Calu3 (cell line): Measurements from ENCODE around the gene NEO1. TPM values are rescaled to one million over a fixed set of nuclear protein-coding genes. Genes with fewer than 3 reads are reported as not detected.

ENCODE experiments used
- BruUV-seq: library from RNA; stranded (reverse); fragments of 400-500 nt; replicated peaks from 2 replicates; lab custom pipeline; 2021; lab: Mats Ljungman, UMichigan
- CTCF ChIA-PET: fragments of 300-600 bp; sonication (Branson Sonifier 250); formaldehyde crosslinking; loops from one replicate; lab custom pipeline; 2022; ENCODE audit warnings: antibody characterized with exemption; lab: Charles Lee
- DNase-seq: peaks from one replicate; pipeline ENCODE4 v3.0.0; 2022
- H3K27ac Mint-ChIP-seq: one replicate; pipeline ENCODE4 v1.8.0; 2022; ENCODE audit warnings: mixed read lengths; ENCODE audit not compliant: unreplicated experiment
- H3K27me3 Mint-ChIP-seq: one replicate; pipeline ENCODE4 v1.8.0; 2022; ENCODE audit warnings: mixed read lengths; ENCODE audit not compliant: unreplicated experiment
- H3K36me3 Mint-ChIP-seq: one replicate; pipeline ENCODE4 v1.8.0; 2022; ENCODE audit warnings: mild to moderate bottlenecking, moderate library complexity, mixed read lengths; ENCODE audit not compliant: insufficient read depth, unreplicated experiment
- H3K4me1 Mint-ChIP-seq: one replicate; pipeline ENCODE4 v1.8.0; 2022; ENCODE audit warnings: mild to moderate bottlenecking, low read depth, mixed read lengths; ENCODE audit not compliant: unreplicated experiment
- H3K4me3 Mint-ChIP-seq: one replicate; pipeline ENCODE4 v1.8.0; 2022; ENCODE audit warnings: mild to moderate bottlenecking, low read depth, moderate library complexity, mixed read lengths; ENCODE audit not compliant: unreplicated experiment
- H3K9me3 Mint-ChIP-seq: one replicate; pipeline ENCODE4 v1.8.0; 2022; ENCODE audit warnings: low read depth, mixed read lengths; ENCODE audit not compliant: unreplicated experiment
- intact Hi-C: fragments of 100-400 bp; cut with micrococcal nuclease; formaldehyde crosslinking; loops from one replicate; pipeline ENCODE4 v1.10.0; 2022; ENCODE audit not compliant: unreplicated experiment
- total RNA-seq: library from RNA; stranded (reverse); gene quantifications from 2 replicates; pipeline ENCODE4 v1.2.3, GENCODE V29; 2022
- TF ChIP-seq, protein P1 (sequence below): fragments of 200-600 bp; IDR thresholded peaks from one replicate; pipeline ENCODE4 v1.8.0; 2022; ENCODE audit warnings: antibody characterized with exemption; ENCODE audit not compliant: unreplicated experiment

The NEO1 gene
- total RNA-seq, 1 experiment from 2014 or later = 20.4 TPM

DNA sequence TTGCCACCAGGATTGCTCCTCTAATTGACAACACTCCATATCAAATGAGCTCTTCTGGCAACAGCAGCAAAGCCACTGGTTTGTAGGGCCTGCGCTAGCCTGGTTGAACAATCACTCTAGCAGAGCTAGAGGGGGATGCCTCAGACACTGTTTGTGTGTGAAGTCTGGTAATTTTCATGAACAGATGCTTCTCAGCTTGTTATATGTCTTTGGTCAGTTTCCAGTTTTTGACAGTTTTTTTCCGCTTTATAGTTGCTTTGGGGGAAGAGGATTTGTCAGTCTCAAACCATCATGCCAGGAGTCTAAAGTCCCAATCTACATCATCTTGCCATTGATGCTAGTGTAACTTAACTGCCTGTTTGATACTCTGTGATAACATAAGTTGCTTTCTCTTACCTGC is 180.5 kb downstream of the NEO1 start:
- no peak overlapping the region for H3K27ac Mint-ChIP-seq
- H3K27me3 Mint-ChIP-seq = no peaks in the 10 kb centered on the region
- CTCF ChIA-PET = no interaction called here
- H3K36me3 Mint-ChIP-seq = no peaks in the 10 kb centered on the region
- no TSS peak for BruUV-seq
- intact Hi-C loops = no loop called here
- H3K4me3 Mint-ChIP-seq = no peak overlapping the region
- TF ChIP-seq, protein P1, sequence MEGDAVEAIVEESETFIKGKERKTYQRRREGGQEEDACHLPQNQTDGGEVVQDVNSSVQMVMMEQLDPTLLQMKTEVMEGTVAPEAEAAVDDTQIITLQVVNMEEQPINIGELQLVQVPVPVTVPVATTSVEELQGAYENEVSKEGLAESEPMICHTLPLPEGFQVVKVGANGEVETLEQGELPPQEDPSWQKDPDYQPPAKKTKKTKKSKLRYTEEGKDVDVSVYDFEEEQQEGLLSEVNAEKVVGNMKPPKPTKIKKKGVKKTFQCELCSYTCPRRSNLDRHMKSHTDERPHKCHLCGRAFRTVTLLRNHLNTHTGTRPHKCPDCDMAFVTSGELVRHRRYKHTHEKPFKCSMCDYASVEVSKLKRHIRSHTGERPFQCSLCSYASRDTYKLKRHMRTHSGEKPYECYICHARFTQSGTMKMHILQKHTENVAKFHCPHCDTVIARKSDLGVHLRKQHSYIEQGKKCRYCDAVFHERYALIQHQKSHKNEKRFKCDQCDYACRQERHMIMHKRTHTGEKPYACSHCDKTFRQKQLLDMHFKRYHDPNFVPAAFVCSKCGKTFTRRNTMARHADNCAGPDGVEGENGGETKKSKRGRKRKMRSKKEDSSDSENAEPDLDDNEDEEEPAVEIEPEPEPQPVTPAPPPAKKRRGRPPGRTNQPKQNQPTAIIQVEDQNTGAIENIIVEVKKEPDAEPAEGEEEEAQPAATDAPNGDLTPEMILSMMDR = no peak
- DNase-seq = no peak
- no peaks in the 10 kb centered on the region for H3K4me1 Mint-ChIP-seq
- H3K9me3 Mint-ChIP-seq = no peaks in the 10 kb centered on the region

DNA sequence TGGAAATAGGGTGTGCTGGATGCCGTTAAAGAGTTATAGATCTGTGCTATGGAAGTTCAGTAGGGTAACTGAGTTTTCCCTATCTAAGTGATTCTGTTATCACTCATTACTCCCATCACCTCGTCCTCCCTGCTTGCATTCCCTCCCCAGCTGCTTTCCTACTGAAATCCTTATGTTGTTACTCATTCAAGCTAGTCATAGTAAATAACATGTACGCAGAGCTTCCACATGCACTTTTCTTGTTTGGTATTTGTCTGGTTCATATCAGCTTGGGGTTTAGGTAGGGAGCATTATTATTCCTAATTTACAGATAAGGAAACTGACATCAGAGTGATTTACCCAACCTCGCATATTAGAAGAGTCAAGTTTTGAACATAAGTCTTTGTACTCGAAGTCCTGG is 181.4 kb downstream of the NEO1 start:
- intact Hi-C loops = no loop called here

DNA sequence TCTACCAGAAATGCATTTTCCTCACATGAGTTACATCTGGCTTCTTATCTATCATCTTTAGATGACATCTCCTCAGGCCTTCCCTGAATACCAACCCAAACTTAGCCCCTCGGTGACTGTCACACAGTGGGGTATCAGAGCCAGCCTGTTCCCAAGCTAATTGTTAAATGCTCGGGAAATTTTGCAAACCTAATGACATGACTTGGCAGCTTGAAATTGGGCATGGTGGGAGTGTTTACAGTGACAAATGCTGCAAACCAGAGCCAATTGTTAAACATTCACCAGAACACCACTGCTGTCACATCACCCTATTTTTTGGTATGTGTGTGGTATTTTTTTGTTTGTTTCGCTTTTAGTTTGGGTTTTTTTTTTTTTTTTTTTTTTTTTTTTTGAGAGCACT is 185.6 kb downstream of the NEO1 start:
- DNase-seq = no peak
- TF ChIP-seq, protein P1 = no peak
- no peaks in the 10 kb centered on the region for H3K9me3 Mint-ChIP-seq
- BruUV-seq = no TSS peak
- intact Hi-C loops = no loop called here
- no peaks in the 10 kb centered on the region for H3K36me3 Mint-ChIP-seq
- no peaks in the 10 kb centered on the region for H3K27me3 Mint-ChIP-seq
- H3K4me1 Mint-ChIP-seq = no peaks in the 10 kb centered on the region
- no peak overlapping the region for H3K27ac Mint-ChIP-seq
- CTCF ChIA-PET = interaction anchor here (0.7 kb wide), 1 partner anchor 323 kb away, joined by 3 read pairs; no protein-coding TSS in a partner anchor
- no peak overlapping the region for H3K4me3 Mint-ChIP-seq

More for the DNA sequence above, 181.4 kb downstream of the NEO1 start:
- TF ChIP-seq, protein P1 = no peak
- Mint-ChIP-seq H3K27me3 (no peaks in the 10 kb centered on the region), H3K4me3 (no peak overlapping the region), H3K9me3 (no peaks in the 10 kb centered on the region), H3K36me3 (no peaks in the 10 kb centered on the region), H3K4me1 (no peaks in the 10 kb centered on the region), H3K27ac (no peak overlapping the region)
- no TSS peak for BruUV-seq
- CTCF ChIA-PET = no interaction called here
- DNase-seq = no peak

DNA sequence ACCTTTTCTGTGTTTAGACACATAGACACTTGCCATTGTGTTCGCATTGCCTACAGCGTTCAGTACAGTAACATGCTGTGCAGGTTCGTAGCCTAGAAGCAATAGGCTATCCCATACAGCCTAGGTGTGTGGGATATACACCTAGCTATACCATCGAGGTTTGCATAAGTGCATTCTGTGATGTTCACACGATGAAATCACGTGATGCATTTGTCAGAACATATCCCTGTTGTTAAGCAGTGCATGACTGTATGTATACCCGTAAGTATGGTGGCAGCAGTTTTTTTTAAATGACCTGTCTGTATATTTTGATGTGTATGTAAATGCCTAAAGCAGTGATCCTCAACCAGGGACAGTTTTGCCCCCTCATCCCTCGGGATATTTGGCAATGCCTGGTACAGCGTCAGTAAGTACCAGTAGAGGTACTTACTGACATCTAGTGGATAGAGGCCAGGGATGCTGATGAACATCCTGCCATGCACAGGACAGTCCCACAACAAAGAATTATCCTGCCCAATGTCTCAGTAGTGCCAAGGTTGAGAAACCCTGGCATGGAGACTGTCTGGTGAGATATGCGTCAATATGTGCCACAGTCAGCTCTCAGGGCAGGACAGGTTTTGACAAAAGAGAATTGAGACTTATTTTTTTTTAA is 187.4 kb downstream of the NEO1 start:
- BruUV-seq = no TSS peak
- DNase-seq = no peak
- Mint-ChIP-seq H3K36me3 (no peaks in the 10 kb centered on the region), H3K27ac (no peak overlapping the region), H3K27me3 (no peaks in the 10 kb centered on the region), H3K9me3 (no peaks in the 10 kb centered on the region), H3K4me3 (no peak overlapping the region), H3K4me1 (no peaks in the 10 kb centered on the region)
- intact Hi-C loops = loop anchor here (2.0 to 5.0 kb wide), 2 partner anchors 113 to 517 kb away; no protein-coding TSS in a partner anchor
- TF ChIP-seq, protein P1 = no peak
- CTCF ChIA-PET = interaction anchor here (0.7 kb wide), 1 partner anchor 32 kb away, joined by 3 read pairs; no protein-coding TSS in a partner anchor
